Pancreas (tissue), 10 donors: Measurements from ENCODE around the gene EIF2AK2. TPM values are rescaled to one million over a fixed set of nuclear protein-coding genes. Genes with fewer than 3 reads are reported as not detected.
"Not testable (repeated sequence)": the region's sequence is repeated elsewhere in the genome, so short reads cannot be mapped to it uniquely, and the experiment has no call there.

Experiments
- ATAC-seq, 4 donors: fragments of 200-7000 bp; cut with Tn5 transposase; one replicate each; pipeline versions ENCODE4 v1.8.0 to v1.9.1; 2020; ENCODE audit warnings: mild to moderate bottlenecking in 4 of 4, moderate library complexity in 4 of 4
- DNase-seq, 6 donors: peaks; one replicate each; pipeline ENCODE4 v3.0.0-alpha.2; 2020
- FAIRE-seq: peaks from 2 replicates; lab custom pipeline; 2012; peaks lifted over from hg19 to GRCh38; lab: Jason Lieb, UNC
- H3K27ac ChIP-seq, 4 donors: fragments of 200-600 bp; sonication (generic); 1 replicate in 3 of 4; 2 replicates in 1 of 4; pipeline versions ENCODE4 v1.5.0 to v1.8.0; 2020
- H3K27me3 ChIP-seq, 4 donors: fragments of 200-600 bp; one replicate each; pipeline ENCODE4 v1.8.0; 2021
- H3K36me3 ChIP-seq, 3 donors: fragments of 200-600 bp; sonication (generic) in 1 of 3; one replicate each; pipeline versions ENCODE4 v1.5.0 to v1.8.0; 2020 to 2021
- H3K4me1 ChIP-seq, 3 donors: fragments of 200-600 bp; one replicate each; pipeline ENCODE4 v1.8.0; 2021
- H3K4me3 ChIP-seq, 4 donors: fragments of 200-600 bp; sonication (generic) in 2 of 4; one replicate each; pipeline versions ENCODE4 v1.5.0 to v1.8.0; 2020 to 2021
- H3K9me3 ChIP-seq, 4 donors: fragments of 200-600 bp; one replicate each; pipeline ENCODE4 v1.8.0; 2021
- WGBS, 2 donors: extraction: QIAGEN DNeasy Blood & Tissue Kit; methylation state at CpG; one replicate each; pipeline ENCODE4 v1.1.7; 2013; 5-methylcytosine and 5-hydroxymethylcytosine counted together
- intact Hi-C, 3 donors: fragments of 100-400 bp; cut with DNase I; formaldehyde crosslinking; loops; one replicate each; pipeline versions ENCODE4 v1.11.1 to v1.14.2; 2022
- polyA plus RNA-seq, 2 donors: library from polyadenylated mRNA; stranded (reverse); fragments of 200-250 nt; gene quantifications; one replicate each; pipeline ENCODE4 v1.2.3, GENCODE V29; 2013
- total RNA-seq, 6 donors: library from RNA; stranded (reverse); fragmentation: NEBNext Ultra II Directional in 4 of 6; extraction: Animal tissue kit (Norgen Biotek cat#: 25700) in 4 of 6; gene quantifications; one replicate each; pipeline versions ENCODE4 v1.2.1 to v1.2.4, GENCODE V29; 2021 to 2023
- TF ChIP-seq, protein P1 (sequence below), 4 donors: fragments of 200-600 bp; sonication (generic) in 3 of 4; IDR thresholded peaks; one replicate each; pipeline versions ENCODE4 v1.5.0 to v1.8.0; 2021; ENCODE audit warnings: antibody characterized with exemption in 4 of 4
- donor health status: healthy with polysubstance abuse.
- donor health status: DM: no; HTN: no; CAD: no; lungs with moderate emphysema.
- donor health status: DM: no; HTN: no; CAD: no.
- donor health status: control.
- donor health status: control.
- donor health status: Bipolar disorder and iron deficiency.
- donor health status: DM: yes; HTN: yes; CAD: no.
- donor health status: DM: no; HTN: no; CAD: no.
- donor health status: DM: no; HTN: no; CAD: no.
- donor health status: DM: yes; HTN: yes; CAD: no.

The EIF2AK2 gene
- total and polyA plus RNA-seq, 8 donors: 2.6 to 22.6 (median 14.4) TPM

DNA sequence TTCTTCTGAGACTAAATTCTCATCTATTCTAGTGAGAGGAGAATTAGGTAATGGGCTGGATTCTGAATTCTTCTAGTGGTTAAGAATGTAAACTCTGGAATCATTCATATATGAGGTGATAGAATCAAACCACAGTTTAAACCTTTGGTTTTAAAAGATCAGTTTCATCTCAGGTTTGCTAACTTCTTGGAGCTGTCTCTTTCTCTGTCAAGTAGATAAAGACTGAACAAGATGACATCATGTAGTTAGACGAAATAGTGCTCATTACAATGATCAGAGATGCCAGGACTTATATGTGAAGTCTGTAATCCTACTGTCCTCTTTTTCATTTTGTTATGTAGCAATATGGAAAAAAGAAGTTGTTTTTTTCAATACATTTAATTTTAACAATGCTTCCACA is 44.4 kb upstream of the EIF2AK2 start:
- TF ChIP-seq, protein P1, sequence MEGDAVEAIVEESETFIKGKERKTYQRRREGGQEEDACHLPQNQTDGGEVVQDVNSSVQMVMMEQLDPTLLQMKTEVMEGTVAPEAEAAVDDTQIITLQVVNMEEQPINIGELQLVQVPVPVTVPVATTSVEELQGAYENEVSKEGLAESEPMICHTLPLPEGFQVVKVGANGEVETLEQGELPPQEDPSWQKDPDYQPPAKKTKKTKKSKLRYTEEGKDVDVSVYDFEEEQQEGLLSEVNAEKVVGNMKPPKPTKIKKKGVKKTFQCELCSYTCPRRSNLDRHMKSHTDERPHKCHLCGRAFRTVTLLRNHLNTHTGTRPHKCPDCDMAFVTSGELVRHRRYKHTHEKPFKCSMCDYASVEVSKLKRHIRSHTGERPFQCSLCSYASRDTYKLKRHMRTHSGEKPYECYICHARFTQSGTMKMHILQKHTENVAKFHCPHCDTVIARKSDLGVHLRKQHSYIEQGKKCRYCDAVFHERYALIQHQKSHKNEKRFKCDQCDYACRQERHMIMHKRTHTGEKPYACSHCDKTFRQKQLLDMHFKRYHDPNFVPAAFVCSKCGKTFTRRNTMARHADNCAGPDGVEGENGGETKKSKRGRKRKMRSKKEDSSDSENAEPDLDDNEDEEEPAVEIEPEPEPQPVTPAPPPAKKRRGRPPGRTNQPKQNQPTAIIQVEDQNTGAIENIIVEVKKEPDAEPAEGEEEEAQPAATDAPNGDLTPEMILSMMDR (IDR thresholded peaks at IDR 0.05): no peak
- no peak overlapping the region for H3K27ac ChIP-seq
- H3K4me3 ChIP-seq: no peak overlapping the region
- no peak for ATAC-seq
- intact Hi-C loops: no loop called here
- H3K9me3 ChIP-seq: no peaks in the 10 kb centered on the region
- DNase-seq: no peak
- H3K4me1 ChIP-seq: peaks cover 0 to 6% (median 0%) of the 10 kb centered on the region in 3 donors
- FAIRE-seq: no peak
- 86 to 88% methylated on average over 1 of the region's 1 CpG for WGBS, 2 donors
- peaks cover 0 to 31% (median 22%) of the 10 kb centered on the region in 3 donors for H3K36me3 ChIP-seq
- H3K27me3 ChIP-seq: no peaks in the 10 kb centered on the region

DNA sequence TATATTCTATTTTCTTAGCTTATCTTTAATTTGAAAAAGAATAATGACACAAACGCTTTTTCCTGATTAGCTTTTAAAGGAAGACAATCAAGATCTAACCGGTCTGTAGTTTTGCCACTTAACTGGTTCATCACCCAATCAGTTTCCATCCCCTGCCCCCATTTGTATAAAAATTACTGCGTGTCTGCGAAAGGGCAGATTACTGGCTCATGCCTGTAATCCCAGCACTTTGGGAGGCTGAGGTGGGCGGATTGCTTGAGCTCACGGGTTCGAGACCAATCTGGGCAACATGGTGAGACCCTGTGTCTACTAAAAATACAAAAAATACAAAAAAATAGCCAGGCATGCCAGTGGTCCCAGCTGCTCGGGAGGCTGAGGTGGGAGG is 41.9 kb upstream of the EIF2AK2 start:
- ATAC-seq (no peak), DNase-seq (no peak), FAIRE-seq (no peak)
- no peak overlapping the region for H3K4me3 ChIP-seq
- WGBS, 2 donors: 87 to 89% methylated on average over 8 of the region's 8 CpGs
- TF ChIP-seq, protein P1 (IDR thresholded peaks at IDR 0.05): no peak
- intact Hi-C loops: no loop called here
- no peak overlapping the region for H3K27ac ChIP-seq
- H3K36me3 ChIP-seq: peaks cover 0 to 15% (median 13%) of the 10 kb centered on the region in 3 donors
- H3K27me3 ChIP-seq: no peaks in the 10 kb centered on the region
- H3K4me1 ChIP-seq: peaks cover 0 to 6% (median 0%) of the 10 kb centered on the region in 3 donors
- no peaks in the 10 kb centered on the region for H3K9me3 ChIP-seq

DNA sequence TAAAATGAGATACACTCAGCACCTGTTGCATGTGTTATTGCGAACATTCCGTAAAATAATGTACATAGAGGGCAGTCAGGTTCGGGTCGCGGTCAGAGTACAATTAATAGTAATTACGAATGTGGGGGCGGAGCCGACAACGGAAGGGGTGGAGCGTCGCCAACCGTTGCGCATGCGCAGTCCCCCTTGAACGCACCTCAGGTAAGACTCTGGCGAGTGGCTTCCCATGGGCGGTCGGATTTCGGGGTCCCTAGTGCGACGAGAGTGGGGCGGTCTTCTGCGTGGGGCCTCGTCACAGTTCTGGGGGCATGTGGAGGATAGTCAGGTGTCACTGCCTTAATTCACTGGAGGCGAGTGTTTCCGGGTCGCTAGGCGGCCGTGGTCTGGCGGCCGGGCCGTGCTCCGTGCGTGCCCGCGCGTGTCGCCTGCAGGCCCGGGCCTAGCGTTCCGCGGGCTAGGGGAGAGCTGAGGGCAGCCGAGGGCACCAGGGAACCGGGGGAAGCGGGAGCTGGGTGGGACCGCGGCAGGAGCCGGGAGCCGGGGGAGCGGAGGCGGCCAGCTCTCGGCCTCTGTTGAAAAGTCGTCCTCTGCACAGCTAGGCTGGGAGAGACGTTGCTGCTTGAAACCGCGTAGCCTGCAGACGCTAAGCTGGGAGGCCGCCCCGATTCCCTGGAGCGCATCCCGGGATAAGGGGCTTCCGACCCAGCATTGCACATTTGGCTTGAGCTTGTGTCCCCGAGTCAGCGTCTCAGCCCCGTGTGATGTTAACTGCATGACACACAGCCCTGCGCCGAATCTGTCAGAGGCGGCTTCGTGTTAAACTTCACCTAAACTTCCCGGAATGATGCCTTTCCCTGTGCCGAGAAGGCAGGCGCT is 39.8 kb upstream of the EIF2AK2 start, which contains the start of gene CEBPZOS:
CEBPZOS (plus strand) TSS at position 177 of the 876 bp plus-strand sequence. CDS start 3,209 bp downstream, outside the sequence.
- DNase-seq: peak; percentile 75 to 96 (median 85)
- H3K4me1 ChIP-seq: peaks cover 0 to 6% (median 0%) of the 10 kb centered on the region in 3 donors
- TF ChIP-seq, protein P1 (IDR thresholded peaks at IDR 0.05): no peak
- intact Hi-C loops: no loop called here
- H3K27me3 ChIP-seq: no peaks in the 10 kb centered on the region
- peak; percentile 92 to 96 (median 94) for ATAC-seq
- FAIRE-seq: no peak
- H3K4me3 ChIP-seq: peak within 1 kb of the TSS; percentile 43 to 76 (median 64)
- peaks cover 0 to 8% (median 5%) of the 10 kb centered on the region in 3 donors for H3K36me3 ChIP-seq
- WGBS, 2 donors: 0 to 1% methylated on average over 72 of the region's 72 CpGs
- H3K27ac ChIP-seq: peak within 1 kb of the TSS; percentile 28 to 89 (median 79)
- no peaks in the 10 kb centered on the region for H3K9me3 ChIP-seq

DNA sequence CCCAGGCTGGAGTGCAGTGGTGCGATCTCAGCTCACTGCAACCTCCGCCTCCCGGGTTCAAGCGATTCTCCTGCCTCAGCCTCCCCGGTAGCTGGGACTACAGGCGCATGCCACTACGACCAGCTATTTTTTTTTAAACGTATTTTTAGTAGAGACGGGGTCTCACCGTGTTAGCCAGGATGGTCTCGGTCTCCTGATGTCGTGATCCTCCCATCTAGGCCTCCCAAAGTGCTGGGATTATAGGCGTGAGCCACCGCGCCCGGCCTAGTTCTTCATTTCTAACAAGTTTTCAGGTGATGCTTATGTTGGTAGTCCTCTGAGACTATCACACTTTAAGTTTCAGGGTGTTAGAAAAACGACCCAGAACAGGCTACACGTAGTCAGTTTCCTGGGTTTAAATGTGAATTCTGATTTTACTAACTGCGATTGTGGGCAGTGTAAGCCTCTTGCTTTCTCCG is 39.1 kb upstream of the EIF2AK2 start:
- DNase-seq, H3K27me3 ChIP-seq, H3K9me3 ChIP-seq, FAIRE-seq, intact Hi-C loops, ATAC-seq, H3K36me3 ChIP-seq, H3K4me1 ChIP-seq: not testable (repeated sequence)
- 79% methylated on average over 20 of the region's 20 CpGs for WGBS, 2 donors
- H3K4me3 ChIP-seq: peak overlapping the region; percentile 43 to 76 (median 64)
- H3K27ac ChIP-seq: peak overlapping the region; percentile 28 to 89 (median 79)

DNA sequence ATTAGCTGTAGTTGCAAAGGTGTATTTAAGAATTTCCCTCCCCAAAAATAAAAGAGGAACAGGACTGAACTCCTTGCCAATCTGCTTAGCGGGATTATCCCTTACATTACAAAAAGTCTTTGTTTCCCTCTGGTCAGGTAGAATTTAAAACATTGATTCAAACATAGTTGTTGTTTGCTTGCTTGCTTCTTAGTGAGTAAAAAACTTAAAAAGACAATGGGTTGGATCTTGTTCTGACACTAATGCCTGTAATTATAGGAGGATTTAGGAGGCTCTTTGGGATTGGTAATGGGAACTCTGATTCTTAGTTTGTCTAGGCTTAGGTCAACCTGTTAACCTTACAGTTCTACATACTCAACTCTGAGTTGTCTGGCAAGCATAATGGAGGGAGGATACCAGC is 35.8 kb upstream of the EIF2AK2 start:
- WGBS, 2 donors: 81% methylated on average over 1 of the region's 1 CpG
- no peak for DNase-seq

More for the DNA sequence above, 35.8 kb upstream of the EIF2AK2 start:
- no peak for FAIRE-seq
- no peaks in the 10 kb centered on the region for H3K27me3 ChIP-seq
- intact Hi-C loops: no loop called here
- ATAC-seq: no peak
- H3K36me3 ChIP-seq: no peaks in the 10 kb centered on the region
- TF ChIP-seq, protein P1 (IDR thresholded peaks at IDR 0.05): no peak
- no peak overlapping the region for H3K4me3 ChIP-seq
- H3K9me3 ChIP-seq: no peaks in the 10 kb centered on the region
- peaks cover 0 to 4% (median 0%) of the 10 kb centered on the region in 3 donors for H3K4me1 ChIP-seq
- no peak overlapping the region for H3K27ac ChIP-seq
